RPMI7951 (cell line): ENCODE measurements around the gene GLS. TPM values are rescaled to one million over a fixed set of nuclear protein-coding genes. Genes with fewer than 3 reads are reported as not detected.
"Not testable (repeated sequence)": the region's sequence is repeated elsewhere in the genome, so short reads cannot be mapped to it uniquely, and the experiment has no call there.

Experiments
- DNase-seq: peaks from one replicate; pipeline ENCODE4 v3.0.0-alpha.2; 2012; ENCODE audit warnings: low read depth
- total RNA-seq: library from RNA; depleted of rRNA; stranded (reverse); fragments of >200 nt; shearing (Covaris generic); gene quantifications from 2 replicates; pipeline ENCODE4 v1.2.3, GENCODE V29; 2014

The GLS gene
- total RNA-seq, 1 experiment from 2014 or later = 128 TPM

GRCh38 chr2:190882856-190883582 is 2.4 kb downstream of the GLS start:
- DNase-seq = no peak

DNA sequence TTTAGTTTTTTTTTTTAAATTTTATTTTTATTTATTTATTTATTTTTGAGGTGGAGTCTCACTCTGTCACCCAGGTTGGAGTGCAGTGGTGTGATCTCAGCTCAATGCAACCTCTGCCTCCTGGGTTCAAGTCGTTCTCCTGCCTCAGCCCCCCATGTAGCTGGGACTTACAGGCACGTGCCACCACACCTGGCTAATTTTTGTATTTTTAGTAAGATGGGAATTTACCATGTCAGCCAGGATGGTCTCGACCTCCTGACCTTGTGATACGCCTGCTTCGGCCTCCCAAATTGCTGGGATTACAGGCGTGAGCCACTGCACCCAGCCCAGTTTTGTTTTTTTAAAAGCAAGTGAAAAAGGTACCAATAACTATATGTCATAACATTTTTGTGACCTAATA is 5.2 kb downstream of the GLS start:
- not testable (repeated sequence) for DNase-seq

DNA sequence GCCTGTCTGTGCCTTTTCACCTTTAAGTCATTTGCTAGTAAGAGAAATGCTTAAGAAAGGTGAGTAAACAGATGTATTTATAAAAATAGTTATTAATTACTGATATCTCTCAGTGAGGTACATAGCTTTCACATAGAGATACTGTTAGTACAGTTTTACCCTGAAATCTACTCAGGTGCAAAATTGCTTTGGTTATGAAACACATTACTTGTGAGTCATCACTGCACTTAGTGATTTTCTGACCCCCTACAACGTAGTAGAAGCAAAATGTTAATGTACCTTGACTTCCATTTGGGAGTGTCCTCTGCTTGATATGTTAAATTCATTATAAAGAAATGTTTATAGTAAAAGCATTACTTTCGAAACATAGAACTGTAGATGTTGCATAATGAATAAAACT is 6.5 kb downstream of the GLS start:
- DNase-seq = peak; percentile 46

DNA sequence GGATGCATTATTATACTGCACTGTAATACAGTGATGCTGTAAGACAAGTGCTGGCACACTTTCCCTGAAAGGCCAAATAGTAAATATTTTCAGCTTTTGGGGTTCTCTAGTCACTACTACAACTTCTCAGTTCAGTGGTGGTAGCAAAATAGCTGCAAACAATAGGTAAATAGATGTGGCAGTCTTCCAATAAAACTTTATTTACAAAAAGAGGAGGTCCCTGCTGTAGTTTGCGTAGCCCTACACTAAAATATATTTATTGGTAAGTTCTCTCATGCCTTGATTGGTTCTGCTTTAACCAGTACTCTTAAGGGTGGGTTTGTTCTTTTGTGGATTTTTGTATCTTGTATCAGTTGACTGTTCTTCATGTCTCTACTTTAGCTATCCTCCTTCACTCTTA is 7.8 kb downstream of the GLS start:
- DNase-seq = no peak

GRCh38 chr2:190889175-190889943 is 8.7 kb downstream of the GLS start:
- DNase-seq = no peak

DNA sequence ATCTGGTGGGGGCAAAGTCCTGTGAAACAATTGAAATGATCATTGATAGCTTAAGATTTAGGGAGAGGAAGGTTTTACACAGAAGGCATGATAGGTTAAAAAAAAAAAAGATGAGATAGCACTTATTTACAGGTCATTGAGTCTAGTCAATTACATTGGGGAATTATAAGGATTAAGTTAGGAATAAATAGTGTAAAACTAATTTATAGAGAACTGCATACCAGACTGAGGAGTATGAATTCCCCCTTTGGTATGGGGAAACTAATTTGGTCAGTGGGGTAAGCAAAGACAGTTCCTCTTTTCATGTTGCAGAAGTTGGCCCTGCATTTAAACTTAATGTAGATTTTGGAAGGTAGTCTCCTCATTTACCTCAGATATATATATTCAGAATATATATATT is 10.8 kb downstream of the GLS start:
- DNase-seq = no peak

DNA sequence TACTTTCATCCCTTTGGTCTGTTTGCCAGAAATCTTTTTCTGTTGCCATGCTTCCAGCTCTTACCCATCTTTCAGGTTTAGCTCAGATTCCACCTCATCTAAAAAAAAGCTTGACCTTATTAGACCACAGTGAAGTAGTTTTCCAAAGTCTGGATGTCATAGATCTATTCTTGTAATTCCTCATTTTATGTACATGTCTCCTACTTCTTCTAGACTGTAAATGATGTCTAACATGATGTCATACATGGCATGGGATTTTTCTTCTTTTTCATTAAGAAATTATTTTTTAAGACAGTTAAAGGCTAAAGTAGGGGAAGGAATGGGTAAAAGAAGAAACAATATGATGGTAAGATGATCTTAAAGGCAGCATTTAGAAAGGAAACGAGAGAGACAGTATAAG is 11.3 kb downstream of the GLS start:
- no peak for DNase-seq

- no peak for DNase-seq
Measured at GRCh38 chr2:190893157-190893556, 12.5 kb downstream of the GLS start.

GRCh38 chr2:190896477-190896876 is 15.9 kb downstream of the GLS start:
- DNase-seq = no peak

- no peak for DNase-seq
Measured at GRCh38 chr2:190903693-190904450, 23.3 kb downstream of the GLS start.

- no peak for DNase-seq
Measured at GRCh38 chr2:190904640-190905261, 24.1 kb downstream of the GLS start.

DNA sequence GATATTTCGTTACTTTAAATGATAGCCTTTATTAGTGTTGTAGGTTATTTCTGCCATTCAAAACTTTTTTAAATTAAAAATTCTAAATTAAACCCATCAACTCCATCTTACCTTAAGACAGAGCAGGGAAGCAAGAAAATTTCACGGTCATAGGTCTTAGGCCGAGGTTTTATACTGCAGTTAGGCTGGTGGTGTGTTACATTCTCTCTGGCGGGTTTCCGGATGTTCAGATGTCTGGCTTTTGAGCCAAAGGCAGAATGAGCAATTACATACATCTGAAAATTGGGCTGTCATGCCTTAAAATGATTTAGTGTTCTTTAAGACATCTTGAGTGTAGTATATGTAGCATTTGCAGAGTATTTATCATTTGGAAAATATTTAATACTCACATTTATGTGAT is 27.9 kb downstream of the GLS start:
- no peak for DNase-seq

DNA sequence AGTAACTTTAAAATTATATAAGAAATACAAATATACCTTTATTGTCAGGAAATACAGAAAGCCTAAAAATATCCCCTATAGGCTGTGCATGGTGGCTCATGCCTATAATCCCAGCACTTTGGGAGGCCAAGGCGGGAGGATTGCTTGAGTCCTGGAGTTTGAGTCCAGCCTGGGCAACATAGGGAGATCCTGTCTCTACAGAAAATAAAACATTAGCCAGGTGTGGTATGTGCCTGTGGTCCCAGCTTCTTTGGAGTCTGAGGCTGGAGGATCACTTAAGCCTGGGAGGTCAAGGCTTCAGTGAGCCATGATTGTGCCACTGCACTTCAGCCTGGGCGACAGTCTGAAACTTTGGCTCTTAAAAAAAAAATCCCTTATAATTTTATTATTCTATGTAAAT is 29.1 kb downstream of the GLS start:
- DNase-seq = no peak

GRCh38 chr2:190910341-190911136 is 29.9 kb downstream of the GLS start:
- peak; percentile 44 for DNase-seq

DNA sequence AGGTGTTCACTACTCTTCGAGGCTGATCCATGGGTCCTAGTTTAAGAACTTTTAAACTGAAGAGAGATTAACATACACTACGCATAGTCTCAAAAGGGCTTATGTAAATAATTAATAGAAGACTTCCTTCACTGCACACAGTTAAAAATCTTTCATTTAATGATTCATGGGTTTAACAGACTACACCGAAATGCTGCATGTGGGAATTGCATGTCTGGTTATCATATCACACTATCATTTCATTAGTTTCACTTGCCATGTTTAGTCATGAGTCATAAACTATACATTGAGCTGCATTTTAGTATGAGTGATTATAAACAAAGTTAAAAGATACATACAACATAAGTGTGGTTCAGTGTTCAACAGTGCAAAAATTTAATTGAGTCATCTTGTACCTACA is 31.2 kb downstream of the GLS start:
- DNase-seq = peak; percentile 7

DNA sequence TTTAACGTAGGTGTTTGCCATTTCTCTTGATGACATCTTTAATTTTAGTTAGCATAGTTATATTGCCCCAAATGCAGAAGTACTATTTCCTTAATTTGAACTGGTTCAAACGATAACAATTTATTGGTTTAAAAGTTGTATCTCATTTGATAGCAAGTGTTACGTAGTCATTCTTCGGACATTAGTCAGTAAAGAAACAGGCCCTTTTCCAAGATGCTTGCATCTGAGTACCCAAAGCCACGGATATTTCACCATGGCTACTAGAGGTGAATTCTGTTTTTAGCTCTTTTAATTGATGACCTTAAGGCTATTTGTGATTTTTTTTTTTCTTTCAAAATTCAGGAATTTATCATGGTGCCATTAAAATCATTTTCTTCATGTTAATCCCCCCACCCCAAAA is 32.1 kb downstream of the GLS start:
- DNase-seq = peak; percentile 47

- no peak for DNase-seq
Measured at GRCh38 chr2:190913725-190914124, 33.1 kb downstream of the GLS start.

DNA sequence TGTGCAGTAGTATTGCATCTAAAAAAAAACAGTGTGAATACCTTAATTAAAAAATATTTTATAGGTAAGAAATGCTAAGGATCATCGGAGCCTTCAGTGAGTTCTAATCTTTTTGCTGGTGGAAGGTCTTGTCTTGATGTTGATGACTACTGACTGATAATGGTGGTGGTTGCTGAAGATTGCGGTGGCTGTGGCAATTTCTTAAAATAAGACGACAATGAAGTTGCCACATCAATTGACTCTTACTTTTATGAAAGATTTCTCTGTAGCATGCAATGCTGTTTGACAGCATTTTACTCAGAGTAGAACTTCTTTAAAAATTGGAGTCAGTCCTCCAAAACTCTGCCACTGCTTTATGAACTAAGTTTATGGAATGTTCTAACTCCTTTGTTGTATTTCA is 36.2 kb downstream of the GLS start:
- no peak for DNase-seq

- no peak for DNase-seq
Measured at GRCh38 chr2:190920085-190920484, 39.5 kb downstream of the GLS start.

DNA sequence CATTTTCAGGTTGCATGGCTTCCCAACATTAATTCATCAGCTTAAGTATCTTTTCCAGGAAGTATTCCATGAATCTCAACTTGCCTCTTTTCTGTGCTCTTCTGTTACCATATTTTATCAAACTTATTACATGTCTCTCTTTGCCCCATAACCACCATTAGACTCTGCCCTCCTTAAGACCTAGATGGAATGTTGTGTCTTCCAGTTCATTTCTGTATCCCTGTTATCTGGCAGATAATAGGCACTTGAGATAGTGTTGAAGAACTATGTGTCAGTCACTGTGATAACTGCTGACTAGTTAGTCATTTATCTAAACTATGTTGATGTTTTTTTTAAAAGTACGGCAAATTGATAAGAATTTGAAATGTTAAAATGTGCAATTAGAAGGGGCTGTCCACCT is 41.8 kb downstream of the GLS start:
- no peak for DNase-seq

GRCh38 chr2:190927301-190927700 is 46.7 kb downstream of the GLS start:
- peak; percentile 42 for DNase-seq
